Cardiac muscle cell (in vitro differentiated cells and primary cell): ENCODE measurements around the gene TRIM27. TPM values are rescaled to one million over a fixed set of nuclear protein-coding genes. Genes with fewer than 3 reads are reported as not detected.

ENCODE experiments used
- DNase-seq, 2 donors: peaks; one replicate each; pipeline versions ENCODE4 v3.0.0 to v3.0.0-alpha.2; 2010 to 2017; ENCODE audit warnings: low read depth in 1 of 2, low spot score in 1 of 2
- H3K27ac ChIP-seq: fragments of 200-600 bp; sonication (generic); 2 replicates; pipeline ENCODE4 v1.5.1; 2016
- H3K27me3 ChIP-seq: fragments of 200-600 bp; sonication (generic); 2 replicates; pipeline ENCODE4 v1.6.0; 2016; ENCODE audit warnings: control low read depth
- H3K36me3 ChIP-seq: fragments of 200-600 bp; sonication (generic); 2 replicates; pipeline ENCODE4 v1.5.1; 2016; ENCODE audit warnings: control low read depth
- H3K4me1 ChIP-seq: fragments of 200-600 bp; sonication (generic); 2 replicates; pipeline ENCODE4 v1.8.1; 2017; ENCODE audit warnings: low read depth, mild to moderate bottlenecking, mixed run types
- H3K4me3 ChIP-seq: fragments of 200-600 bp; sonication (generic); 2 replicates; pipeline ENCODE4 v1.5.1; 2016; ENCODE audit warnings: mild to moderate bottlenecking
- H3K9me3 ChIP-seq: fragments of 200-600 bp; sonication (generic); 2 replicates; pipeline ENCODE4 v1.5.1; 2017; ENCODE audit warnings: low read depth, mild to moderate bottlenecking, control low read depth
- CTCF ChIP-seq: IDR thresholded peaks from 2 replicates; pipeline ENCODE4 v1.5.1; 2012; ENCODE audit warnings: low read depth, mild to moderate bottlenecking, low read length
- polyA plus RNA-seq: library from polyadenylated mRNA; unstranded; fragments of >200 nt; fragmentation: Nextera tagmentation; extraction: Ambion mirVana; gene quantifications from 2 replicates; pipeline ENCODE4 v1.2.1, GENCODE V29; 2016
- total RNA-seq: library from RNA; depleted of rRNA; stranded (reverse); fragments of >200 nt; gene quantifications from 2 replicates; pipeline ENCODE4 v1.2.3, GENCODE V29; 2016

The TRIM27 gene
- total and polyA plus RNA-seq, 2 experiments from 2014 or later: 79.2 to 105 TPM

DNA sequence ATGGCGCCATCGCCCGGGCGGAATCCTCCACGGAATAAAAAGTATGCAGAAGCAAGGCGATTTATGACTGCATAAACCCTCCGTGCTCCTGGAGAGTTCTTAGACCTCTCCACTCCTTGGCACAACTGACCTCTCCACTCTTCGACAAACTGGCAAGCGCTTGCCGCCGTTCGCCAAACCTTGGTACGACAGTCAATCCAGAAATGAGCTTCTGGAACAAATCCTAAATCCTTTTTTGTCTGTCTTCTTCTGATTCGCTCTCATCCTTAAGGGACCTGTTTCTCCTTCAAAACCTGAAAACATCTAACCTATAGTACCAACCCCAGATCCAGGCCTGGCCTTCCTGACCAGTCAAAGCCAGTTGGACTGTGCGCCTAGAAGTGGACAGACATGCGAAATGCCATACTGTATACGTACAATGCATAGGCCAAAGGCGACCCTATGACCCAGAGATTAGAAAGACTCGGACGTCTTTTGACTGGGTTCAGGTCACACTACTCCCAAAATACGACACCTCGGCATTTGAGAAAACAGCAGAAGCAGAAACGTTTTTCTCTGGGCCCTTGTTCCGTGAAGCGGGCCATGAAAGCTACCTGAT lies 59.4 kb downstream of the TRIM27 start:
- DNase-seq: no peak
- no peaks in the 10 kb centered on the region for H3K36me3 ChIP-seq
- peak overlapping the region; percentile 70 for H3K4me3 ChIP-seq
- no peaks in the 10 kb centered on the region for H3K9me3 ChIP-seq
- TF ChIP-seq CTCF: no peak
- no peak overlapping the region for H3K27ac ChIP-seq
- H3K4me1 ChIP-seq: peaks cover 3% of the 10 kb centered on the region
- H3K27me3 ChIP-seq: no peaks in the 10 kb centered on the region

DNA sequence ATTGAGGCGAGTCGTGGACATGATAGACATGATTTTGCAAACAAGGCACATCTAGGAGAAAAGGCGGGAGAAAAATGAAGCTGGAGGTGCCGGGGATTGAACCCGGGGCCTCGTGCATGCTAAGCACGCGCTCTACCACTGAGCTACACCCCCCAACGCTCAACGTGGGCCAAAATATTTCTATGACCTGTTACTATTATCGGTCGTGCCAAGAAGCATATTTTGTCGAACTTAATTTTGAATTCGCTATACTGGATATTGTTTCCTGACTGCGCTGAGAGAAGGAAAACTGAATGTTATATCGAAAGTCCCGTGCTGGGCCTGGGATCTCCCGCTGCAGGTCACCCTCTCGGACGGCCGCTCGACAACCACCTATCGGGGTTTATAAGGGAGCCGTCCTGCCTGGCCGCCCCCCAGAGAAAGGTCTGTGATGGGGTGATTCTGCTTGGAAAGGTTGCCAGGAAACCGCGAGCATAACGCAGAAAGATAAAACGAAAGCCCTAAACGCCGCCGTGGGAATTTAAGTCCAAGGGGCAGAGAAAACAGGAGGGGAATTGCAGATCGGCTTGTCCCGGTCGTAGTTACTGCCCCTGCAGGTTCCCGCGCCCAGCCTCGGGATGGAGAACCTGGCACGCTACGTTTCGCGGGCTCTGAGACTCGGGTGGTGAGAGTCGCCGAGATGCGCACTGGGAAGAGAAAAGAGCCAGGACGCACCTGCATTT lies 60.0 kb downstream of the TRIM27 start:
- H3K4me1 ChIP-seq: peaks cover 3% of the 10 kb centered on the region
- H3K27ac ChIP-seq: no peak overlapping the region
- peak; percentile 80 to 85 for DNase-seq
- TF ChIP-seq CTCF: peak; percentile 34
- H3K9me3 ChIP-seq: no peaks in the 10 kb centered on the region
- H3K36me3 ChIP-seq: no peaks in the 10 kb centered on the region
- H3K27me3 ChIP-seq: no peaks in the 10 kb centered on the region
- H3K4me3 ChIP-seq: peak overlapping the region; percentile 70

DNA sequence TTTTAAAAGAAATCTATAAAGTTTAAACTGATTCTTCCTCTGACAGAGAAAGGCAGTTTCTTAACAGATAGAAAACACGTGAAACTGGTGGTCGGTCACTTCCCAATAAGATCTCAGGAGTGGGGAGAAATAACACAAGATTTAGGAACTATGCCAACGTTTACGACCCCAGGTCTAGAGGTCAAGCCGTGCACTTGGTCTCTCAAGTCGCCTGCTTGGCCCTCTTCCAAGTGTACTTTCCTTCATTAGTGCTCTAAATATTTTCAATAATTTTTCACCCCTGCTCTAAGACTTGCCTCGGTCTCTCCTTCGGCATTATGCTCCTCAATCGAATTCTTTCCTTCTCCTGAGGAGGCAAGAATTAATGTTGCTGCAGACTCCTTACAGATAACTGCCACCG lies 61.7 kb downstream of the TRIM27 start:
- no peak overlapping the region for H3K27ac ChIP-seq

GRCh38 chr6:28861339-28861738 lies 62.4 kb downstream of the TRIM27 start:
- DNase-seq: no peak
- H3K4me3 ChIP-seq: no peak overlapping the region
- TF ChIP-seq CTCF: no peak
- peaks cover 3% of the 10 kb centered on the region for H3K4me1 ChIP-seq
- H3K27ac ChIP-seq: no peak overlapping the region
- H3K36me3 ChIP-seq: no peaks in the 10 kb centered on the region
- no peaks in the 10 kb centered on the region for H3K27me3 ChIP-seq
- no peaks in the 10 kb centered on the region for H3K9me3 ChIP-seq

More for the DNA sequence above, 61.7 kb downstream of the TRIM27 start:
- H3K4me3 ChIP-seq: no peak overlapping the region
- peaks cover 3% of the 10 kb centered on the region for H3K4me1 ChIP-seq
- no peak for TF ChIP-seq CTCF
- no peaks in the 10 kb centered on the region for H3K36me3 ChIP-seq
- no peak for DNase-seq
- H3K9me3 ChIP-seq: no peaks in the 10 kb centered on the region
- no peaks in the 10 kb centered on the region for H3K27me3 ChIP-seq

- Histone ChIP-seq H3K36me3 (no peaks in the 10 kb centered on the region), H3K9me3 (no peaks in the 10 kb centered on the region), H3K4me3 (no peak overlapping the region), H3K27me3 (no peaks in the 10 kb centered on the region), H3K4me1 (peaks cover 3% of the 10 kb centered on the region), H3K27ac (no peak overlapping the region)
- no peak for DNase-seq
- no peak for TF ChIP-seq CTCF
These were observed 63.2 kb downstream of the TRIM27 start for GRCh38 chr6:28860581-28860980.
